ENCODE data around the gene IFIT3.

- TF ChIP-seq EZH2 (IDR thresholded peaks at IDR 0.05; ENCODE audit: borderline replicate concordance, insufficient read depth, low read depth, low read length, poor library complexity, severe bottlenecking) (no peak), CTCF (IDR thresholded peaks at IDR 0.05) (no peak)
These were observed 9.7 kb downstream of the IFIT3 start for GRCh38 chr10:89337484-89337883.
